ENCODE measurements around the gene KCND3. TPM values are rescaled to one million over a fixed set of nuclear protein-coding genes. Genes with fewer than 3 reads are reported as not detected.

Gene KCND3
- total RNA-seq, 1 experiment from 2014 or later = 0.08 TPM

DNA sequence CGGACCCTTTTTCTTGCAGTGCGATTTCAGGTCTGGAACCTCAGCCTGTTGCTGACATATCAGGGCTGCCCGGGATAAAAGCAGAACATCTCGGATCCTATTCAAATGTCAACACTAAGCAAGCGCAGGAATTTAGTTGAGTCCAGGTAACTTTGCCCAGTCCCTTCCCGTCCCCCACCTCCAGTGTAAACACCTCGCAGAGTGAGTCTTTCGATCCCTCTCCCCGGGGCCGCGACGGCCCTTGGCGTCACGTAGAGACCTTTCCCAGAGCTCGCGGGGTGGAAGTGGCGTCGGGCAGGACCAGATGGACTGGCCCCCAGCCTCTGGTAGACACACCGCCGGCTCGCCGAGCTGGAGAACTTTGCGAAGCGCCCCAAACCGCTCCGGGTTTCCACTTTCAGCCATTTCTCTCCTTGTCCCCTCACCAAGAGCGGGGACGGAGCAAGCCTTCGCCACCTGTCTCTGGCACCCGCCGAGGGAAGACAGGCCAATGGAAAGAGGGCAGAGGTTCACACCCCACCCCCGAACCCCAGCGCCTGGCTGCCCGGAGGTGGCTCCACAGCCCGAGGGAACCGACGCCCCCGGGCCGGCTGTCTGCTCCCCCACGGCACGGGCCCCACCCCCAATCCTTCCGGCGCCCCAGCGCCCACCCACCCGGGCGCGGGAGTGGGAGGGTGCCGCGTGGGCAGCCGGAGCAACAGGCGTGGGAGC lies 570 bp downstream of the KCND3 start:
- DNase-seq (ENCODE audit: low spot score) = no peak

DNA sequence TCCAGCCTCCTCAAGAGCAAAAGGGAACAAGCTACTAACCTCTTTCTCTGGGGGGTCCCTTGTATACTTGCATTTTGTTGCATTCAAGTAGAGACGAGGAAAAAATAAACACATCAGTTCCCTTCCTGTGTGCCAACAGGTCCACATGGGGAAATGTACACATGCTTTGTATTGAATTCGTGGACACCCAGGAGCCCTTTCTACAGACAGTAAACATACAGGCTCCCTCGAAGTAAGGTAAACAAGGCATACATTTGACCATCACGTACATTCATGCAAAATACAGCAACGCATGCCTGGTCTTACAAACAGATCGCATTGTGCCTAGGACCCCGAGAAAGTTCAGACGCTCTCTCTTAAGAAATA lies 1.1 kb downstream of the KCND3 start:
- DNase-seq (ENCODE audit: low spot score) = no peak

DNA sequence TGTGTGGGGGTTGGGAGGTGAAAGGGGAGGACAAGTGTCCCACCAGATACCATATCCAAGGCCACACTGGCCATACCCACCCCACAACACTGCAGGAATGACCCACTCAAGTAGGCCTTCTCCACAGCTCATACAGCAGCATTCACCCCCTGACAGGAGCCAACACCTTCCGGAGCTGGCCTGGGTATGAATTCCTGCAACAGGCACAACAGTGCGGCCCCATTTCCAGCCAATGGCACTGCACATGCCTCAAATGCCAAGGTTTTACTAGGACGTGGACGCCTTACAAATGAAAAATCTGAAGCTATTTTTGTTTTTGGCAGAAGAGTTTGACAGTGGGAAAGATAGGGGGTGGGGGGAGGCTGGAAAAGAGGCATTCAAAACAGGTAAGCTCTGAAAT lies 2.0 kb downstream of the KCND3 start:
- DNase-seq (ENCODE audit: low spot score) = no peak

DNA sequence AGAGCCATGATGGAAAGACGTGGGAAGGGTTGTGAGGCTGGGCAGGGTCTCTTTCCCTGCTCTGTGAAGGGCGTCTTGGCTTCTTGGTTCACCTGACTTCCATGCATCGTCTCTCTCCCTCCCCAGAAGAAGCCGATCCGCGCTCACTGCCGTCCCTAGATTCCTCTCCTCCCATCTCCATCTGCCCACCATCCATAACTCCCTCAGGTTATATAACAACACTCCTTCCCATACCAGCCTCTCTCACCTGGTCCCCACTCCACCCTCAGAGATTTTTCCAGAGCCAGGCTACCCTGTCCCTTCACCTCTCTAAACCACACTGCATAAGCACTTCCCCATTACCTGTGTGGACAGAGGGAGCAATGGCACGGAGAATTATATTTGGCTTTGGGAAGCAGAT lies 6.0 kb downstream of the KCND3 start:
- DNase-seq (ENCODE audit: low spot score) = no peak

DNA sequence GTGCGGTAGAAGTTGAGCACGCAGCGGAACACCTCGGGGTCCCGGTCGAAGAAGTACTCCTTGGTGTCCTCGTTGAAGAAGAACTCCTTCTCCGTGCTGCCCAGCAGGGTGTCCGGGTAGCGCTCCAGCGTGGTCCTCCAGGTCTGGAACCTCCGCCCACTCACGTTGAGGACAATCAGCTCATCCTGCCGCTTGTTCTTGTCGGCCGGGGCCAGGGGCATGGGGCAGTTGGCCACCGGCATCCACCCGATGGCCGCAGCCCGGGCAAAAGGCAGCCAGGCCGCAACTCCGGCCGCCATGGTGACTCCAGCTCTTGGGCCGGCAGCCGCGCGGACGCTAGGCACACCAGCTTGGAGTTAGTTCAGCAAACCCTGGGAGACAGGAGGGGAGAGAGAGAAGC lies 7.0 kb downstream of the KCND3 start:
- no peak for DNase-seq (ENCODE audit: low spot score)

DNA sequence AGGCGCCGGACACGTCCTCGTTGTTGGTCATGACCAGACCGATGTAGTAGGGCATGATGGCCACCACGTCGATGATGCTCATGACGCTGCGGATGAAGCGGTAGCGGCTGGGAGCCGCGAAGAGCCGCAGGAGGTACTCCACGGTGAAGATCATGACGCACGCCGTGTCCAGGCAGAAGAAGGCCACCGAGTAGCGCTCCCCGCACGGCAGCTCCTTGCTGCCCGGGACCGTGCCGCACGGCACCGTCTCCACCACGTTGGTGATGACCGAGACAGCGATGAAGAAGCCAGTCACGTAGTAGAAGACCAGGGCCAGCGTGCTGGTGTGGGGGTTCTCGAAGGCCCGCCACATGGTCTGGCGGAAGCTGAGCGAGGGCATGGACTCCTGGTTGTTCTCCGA lies 7.6 kb downstream of the KCND3 start:
- no peak for DNase-seq (ENCODE audit: low spot score)

DNA sequence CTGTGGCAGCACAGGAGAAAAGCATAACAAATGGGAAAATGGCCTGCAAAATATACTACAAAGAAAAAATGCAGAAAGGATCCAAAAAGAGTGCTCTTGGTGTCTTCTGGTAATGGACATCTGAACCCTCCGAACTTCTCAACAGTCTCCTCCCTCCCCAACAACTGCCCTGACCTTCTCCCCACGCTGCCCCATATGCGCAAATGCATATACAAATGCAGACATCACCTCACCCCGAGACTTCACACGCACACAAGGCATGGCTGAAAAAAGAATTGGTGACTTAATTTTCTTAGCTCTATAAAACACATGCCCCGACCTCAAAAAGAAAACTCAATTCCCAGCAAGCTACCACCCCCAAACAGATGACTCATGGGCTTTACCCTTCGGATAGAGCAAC lies 8.4 kb downstream of the KCND3 start:
- no peak for DNase-seq (ENCODE audit: low spot score)

DNA sequence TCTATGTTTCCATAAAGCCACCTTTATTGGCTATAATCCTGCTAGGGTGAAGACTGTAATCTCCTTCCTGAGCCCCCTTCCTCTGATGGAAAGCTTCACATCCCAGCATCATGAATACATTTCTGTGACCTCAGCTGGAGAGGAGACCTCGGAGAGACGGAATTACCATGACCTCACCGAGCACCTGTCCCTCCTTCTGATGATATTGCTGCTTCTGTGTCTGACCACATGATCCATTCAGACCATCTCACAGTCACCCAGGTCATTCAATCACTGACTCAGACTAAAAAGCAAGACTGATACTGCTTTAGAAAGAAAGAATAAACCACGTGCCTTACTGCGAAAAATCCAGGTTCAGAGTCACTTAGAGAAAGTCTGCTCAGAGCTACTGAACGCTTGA lies 8.8 kb downstream of the KCND3 start:
- no peak for DNase-seq (ENCODE audit: low spot score)

DNA sequence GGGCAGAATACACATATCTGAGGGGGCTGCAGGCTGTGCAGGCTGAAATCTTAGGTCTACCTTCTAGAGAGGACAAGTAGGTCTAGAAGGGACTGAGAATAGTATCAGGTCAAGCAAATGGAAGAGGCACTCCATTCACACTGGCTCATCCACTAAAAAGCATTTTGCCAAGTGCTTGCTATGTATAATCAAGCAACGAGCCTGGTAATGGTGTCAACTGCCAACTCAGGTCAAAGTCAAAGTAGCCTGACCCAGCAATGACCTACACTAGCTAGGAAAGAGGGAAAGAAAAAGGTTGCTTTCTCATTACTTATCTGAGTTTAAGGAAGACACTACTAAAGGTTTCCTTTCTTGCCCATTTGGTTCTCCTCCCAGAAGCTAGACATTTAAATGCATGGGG lies 10.8 kb downstream of the KCND3 start:
- DNase-seq (ENCODE audit: low spot score) = no peak

DNA sequence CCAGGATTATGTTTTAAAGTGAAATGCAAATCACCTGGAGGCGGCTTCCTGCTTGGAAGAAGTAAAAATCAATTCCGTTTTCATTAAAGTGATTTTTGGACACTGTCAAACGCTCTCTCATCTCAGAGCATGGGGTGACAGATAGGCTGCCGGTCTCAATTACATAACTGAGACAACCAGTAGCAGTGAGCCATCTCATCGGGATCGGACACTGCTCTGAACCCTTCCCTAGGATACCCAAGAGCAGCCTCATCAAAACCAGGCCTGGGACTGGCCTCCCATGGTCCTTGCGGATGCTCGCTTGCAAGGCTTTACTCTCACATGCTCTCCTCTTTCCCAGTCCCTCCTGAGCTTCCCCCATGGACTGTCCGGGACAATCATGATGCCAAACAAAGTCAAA lies 12.1 kb downstream of the KCND3 start:
- DNase-seq (ENCODE audit: low spot score) = no peak

DNA sequence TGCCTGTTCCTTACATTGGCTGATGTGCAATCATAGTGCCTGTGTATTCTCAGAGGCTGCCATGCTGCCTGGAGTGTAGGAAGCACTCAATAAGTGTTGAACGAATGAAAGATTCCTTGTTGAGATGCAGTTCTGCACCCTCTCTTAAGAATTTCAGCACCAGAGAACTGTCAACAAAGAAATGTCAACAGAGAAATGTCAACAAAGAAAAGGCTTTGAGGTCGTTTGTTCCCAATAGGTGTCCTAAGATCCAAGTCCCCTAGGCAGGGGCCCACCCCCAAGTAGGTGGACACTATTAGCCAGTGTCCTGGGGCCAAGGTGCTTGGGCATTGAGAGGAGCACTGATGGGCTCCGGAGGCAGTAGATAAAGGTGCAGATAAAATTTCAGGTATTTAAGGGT lies 12.6 kb downstream of the KCND3 start:
- no peak for DNase-seq (ENCODE audit: low spot score)

DNA sequence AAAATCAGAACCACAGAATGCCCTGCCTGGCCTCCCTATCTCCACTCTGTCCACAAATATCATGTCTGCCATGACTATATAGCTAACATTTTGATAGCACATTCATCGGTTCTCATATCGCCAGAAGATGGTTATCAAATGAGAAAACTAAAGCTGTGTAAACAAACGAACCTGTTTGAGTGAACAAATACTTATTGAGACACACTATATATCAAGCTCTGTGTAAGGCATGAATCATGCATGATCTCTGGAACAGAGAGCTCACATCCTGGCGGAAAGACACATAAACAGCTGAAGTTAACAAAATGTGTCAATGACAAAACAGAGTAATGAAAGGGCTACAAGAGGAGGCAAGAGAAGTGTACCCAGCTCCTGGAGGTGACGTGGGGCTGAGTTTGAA lies 13.1 kb downstream of the KCND3 start:
- no peak for DNase-seq (ENCODE audit: low spot score)

DNA sequence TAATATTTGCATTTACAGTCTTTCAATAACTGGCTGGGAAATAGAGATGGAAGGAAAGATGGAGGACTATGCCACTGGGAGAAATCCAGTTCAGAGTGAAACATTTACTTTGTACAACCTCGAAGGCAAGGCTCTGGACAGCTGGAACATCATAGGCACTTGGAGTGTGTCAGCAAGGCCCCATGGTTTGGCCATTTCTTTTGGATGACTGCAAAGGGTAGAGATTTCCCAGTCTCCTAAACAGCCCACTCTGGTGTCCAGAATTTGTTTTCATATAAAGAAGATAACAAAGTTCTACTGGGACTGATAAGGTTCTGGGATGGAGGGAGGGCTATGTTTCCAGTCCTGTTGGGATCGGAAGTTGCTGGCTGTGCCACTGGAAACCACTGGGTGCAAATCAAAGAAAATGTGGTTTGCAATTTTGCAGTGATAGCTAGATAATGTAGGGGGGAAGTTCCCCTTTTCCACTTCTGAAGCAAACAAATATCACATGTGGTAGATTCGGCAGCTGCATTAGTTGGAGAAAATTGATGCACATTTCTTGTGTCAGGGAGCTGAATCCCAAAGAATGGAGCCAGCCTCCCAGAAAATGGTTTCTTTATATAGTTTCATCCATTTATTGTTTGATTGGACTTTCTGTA lies 16.2 kb downstream of the KCND3 start:
- no peak for DNase-seq (ENCODE audit: low spot score)

DNA sequence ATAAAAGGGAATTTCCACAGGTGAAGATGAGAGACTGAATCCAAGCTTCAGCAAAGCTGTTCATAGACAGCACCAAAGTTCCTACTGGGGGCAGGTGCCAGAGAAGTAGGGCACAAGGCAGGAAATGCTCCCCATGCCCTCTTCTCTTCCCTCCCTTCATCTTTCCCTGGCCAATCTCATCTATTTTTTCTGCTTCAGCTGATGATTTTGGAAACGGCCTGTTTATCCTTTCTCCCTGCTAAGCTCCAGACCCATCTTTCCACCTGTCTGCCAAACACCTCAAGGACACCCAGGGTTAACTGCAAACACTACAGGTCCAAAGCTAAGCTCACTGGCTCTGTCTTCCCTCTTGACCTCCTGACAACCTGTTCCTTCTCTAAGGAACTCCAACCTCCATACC lies 18.1 kb downstream of the KCND3 start:
- no peak for DNase-seq (ENCODE audit: low spot score)

DNA sequence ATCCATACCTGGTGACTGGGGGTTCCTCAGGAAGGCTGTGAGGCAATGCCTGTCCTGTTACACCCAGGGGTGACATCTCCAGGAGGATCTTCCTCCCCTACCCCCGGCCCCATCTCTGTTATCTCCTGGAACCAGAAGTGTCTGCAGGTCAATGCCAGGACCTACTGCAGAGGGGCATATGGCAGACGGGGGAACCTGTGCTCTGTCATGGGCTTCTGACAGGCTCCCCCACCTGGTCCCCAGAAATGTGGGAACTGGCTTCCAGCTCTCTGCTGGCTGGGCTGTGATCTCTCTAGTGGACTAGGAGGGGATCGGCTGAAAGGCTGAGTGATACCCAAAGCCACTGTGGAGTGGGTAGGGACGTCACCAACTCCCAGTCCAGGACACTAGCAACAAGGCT lies 21.0 kb downstream of the KCND3 start:
- no peak for DNase-seq (ENCODE audit: low spot score)

DNA sequence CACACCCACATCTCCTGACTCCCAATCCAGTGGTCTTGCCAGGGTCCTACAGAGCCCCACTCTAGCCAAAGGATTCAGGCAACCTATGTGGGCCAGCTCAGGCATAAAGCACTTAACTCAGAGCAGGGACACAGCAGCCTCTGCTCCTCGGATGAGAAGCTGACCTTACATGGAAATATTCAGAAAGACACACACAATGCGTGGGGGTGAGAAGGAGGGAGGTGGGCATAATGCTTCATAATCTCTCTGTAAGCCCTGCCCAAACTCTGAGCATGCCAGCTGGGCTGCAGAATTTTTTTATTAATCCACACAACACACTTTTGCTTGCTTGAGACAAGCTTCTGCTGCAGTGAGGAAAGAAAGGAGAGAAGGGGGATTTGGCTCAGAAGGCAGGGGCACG lies 21.6 kb downstream of the KCND3 start:
- DNase-seq (ENCODE audit: low spot score) = no peak

DNA sequence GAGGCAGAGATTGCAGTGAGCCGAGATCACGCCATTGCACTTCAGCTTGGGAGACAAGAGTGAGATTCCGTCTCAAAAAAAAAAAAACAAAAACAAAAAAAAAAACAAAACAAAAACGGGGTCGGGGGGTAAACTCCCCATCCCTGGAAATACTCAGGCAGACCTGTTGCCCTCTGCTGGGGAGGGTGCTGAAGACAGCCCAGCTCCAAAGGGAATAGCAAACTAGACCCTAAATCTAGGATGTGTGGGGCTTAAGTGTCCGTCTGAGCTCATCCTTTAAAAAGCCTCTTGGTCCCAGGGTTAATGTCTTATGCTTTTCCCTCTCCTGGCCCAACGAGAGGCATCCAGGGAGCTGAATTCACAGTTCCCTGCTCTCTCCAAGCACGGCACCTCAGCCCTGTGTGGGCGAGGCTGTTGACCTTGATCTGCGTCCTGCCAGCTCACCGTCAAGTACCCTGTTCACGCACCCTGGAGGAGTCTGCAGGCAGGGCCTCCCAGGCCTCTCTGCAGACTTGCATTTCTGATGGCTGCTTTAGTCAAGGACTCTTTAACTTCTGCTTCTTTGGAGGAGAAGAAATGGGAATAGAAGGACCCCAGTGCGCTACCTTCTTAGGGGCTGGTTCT lies 22.3 kb downstream of the KCND3 start:
- no peak for DNase-seq (ENCODE audit: low spot score)

DNA sequence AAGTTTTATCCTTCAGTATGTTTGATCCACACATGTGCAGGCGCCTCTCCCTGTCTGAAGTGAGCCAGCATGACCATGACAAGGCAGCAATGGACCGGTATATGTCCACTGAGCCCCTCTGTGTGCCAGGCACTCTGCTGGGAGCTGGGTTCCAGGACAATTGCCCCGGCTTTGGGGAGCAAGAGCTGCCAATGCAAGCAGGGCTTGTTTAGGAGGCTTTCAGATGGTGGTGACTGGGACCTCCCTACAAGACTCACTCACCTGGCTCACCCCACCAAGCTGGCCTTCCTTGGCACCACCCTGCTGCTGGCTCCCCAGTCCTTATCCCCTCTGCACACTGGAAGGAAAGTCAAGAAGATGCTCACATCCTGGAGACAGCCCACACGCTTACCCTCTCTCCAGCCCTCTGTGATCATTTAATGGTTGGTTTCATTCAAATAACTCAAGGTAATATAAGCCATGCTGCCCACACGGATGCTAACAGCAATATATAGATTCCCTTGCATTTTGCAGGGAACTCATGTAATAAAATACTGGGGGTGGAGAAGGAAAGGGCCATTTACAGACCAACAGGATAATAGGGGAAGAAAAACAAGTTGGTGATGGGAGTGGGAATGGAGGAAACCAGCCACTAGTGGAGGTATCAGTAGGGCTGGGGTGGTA lies 23.6 kb downstream of the KCND3 start:
- DNase-seq (ENCODE audit: low spot score) = no peak

DNA sequence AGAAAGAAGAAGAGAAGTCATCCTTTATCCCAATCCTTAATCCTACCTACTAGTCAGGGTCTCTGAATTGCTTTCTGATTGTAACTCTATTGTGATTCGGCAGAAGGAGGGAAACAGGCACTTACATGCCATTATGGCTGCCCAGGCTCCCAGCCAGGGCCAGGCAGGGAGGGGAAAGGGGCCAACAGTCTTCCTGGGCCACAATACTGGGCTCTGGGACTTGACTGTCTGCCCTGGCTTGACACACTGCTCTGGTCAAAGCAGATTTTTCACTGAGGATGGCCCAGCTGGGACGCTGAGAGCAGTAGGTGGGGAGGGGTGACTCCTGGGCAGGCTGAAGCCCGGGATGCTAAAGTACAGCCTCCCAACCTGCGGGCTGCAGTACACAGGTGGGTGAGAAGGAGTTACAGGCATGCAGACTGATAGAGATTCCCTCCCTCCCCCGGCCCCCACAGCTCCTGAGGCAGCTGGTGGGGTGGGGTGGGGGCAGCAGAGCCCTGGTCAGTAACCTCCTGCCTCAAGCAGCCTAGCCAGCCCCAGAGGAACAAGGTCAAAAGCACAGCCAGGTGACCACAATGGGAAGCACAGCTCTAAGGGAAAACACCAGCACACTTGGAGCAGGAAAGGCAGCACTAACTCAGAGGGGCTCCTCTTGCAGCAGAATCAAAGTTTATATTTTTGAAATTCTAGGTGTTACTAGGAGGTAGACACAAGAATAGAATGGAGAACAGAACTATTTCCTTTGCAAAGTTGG lies 25.3 kb downstream of the KCND3 start:
- no peak for DNase-seq (ENCODE audit: low spot score)

DNA sequence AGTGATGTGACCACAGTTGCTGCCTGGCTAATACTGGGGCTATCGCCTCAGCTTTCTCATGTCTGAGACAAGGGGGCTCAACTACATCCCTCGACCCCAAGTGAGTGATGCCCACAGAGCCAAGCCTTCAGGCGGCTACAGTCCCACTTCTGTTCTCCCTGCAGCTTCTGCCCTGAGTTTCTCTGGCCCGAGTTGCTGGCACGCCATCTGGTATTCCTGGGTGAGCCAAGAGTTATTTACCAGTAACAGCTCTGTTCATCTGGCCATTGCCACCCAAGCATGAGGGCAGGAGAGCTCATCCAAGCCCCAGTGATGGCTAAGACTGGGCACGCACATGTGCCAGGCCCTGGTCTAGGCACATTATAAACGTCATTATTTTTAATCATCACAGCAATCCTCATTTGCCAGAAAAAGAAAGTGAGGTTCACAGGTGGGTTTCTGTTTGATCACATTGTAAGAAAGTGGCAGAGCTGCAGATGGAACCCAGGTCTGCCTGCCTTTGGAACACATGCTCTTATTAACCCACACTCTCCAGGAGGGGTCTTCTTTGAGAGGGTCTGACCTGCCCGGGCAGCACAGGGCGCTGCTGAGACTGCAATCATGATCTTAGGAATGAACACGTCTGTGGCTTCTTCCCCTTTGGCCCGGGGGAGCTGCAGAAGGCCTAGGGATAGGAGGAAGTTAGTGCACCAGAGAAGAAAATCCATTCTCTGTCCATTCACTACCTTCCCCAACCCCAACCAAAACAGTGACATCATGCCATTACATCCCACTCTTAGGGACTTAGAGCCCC lies 27.5 kb downstream of the KCND3 start:
- no peak for DNase-seq (ENCODE audit: low spot score)

DNA sequence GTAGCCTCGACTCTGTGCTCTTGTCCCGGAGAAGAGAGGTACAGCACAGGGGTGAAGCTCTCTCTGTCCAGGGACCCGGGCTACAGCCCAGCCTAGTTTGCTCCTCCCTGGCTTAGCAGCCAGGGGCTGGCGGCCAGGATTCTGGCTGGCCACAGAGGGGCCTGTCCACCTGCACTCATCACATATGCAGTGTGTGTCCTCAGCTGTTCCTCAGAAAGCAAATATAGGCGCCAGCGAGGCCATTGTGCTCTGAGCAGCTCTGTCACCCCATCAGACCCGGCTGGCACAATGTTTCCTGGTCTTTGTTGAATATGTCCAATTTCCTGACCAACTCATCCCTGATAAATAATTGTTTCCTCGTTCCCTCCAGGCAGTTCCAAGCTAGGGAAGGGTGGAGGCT lies 28.5 kb downstream of the KCND3 start:
- DNase-seq (ENCODE audit: low spot score) = no peak

Data from H4 (cell line).